Measurements from ENCODE around the gene WRNIP1.
"Not testable (repeated sequence)": the region's sequence is repeated elsewhere in the genome, so short reads cannot be mapped to it uniquely, and the experiment has no call there.

The WRNIP1 gene

GRCh38 chr6:2741756-2742155 lies 23.4 kb upstream of the WRNIP1 start:
- no peak for DNase-seq

DNA sequence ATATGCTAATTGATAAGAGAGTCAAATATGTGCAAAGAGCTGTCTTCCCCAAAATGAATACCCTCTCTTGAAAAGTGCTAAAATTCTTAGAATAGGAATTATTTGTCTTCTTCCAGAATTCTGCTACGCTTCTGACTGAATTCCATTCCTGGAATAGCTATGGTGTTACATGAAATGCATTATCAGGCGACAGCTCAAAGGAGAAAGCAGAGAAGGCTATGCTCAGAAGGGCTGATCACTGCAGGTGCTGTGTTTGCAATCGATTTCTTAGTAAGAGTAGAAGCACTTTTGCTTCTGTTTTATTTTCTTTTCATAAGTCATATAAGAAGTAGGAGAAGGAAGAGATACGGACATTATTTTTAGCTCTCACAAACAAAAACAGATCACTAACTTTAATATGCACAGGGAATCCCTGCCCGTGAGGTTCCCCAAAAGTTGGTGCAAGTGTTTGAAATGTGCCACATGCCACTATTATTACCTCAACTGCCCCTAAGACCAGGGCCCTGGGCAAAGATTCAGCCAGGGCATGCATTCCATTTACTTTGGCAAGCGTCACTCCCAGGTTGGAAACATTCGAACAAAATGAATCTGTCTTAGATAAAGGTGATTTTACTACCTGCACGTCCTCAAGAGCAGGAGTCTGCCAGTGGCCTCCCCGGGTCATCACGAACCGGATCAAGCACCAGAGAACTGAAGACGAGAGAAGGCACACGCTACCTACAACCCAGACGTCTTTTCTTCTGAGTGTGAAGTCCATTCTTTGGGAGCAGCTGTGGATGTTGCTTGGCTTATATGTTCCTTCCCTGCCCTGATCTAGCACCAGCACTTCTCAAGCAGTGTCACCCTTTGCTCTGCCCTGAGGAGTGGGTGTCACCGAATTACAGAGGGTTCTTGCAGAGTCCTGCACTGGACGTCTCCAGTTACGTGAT lies 21.6 kb upstream of the WRNIP1 start:
- DNase-seq: no peak

DNA sequence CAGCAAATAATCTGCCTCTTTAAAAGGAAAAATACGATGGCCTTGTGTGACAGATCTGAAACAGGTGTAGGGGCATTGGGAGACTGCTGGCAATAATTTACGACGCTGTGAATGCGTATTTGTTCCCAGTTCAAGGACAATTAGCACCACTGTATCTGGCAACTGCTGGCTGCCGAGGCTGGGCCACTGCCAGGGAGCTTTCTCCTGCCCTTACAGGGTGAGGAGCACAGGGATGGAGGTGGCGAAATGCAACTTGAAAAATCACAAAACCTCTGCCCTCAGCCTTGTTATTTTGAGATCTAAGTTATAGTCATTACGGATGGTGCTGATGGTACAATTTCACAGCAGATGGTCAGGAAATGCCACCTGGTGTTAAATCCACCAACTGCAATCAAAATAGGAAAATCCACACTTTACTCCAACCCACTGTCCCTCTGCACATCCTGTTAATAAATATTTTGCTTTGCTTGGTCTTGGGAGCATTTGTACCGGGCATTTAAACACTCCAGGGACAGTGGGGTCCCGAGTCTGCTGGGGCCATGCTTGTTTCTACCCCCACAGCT lies 20.9 kb upstream of the WRNIP1 start:
- no peak for DNase-seq

DNA sequence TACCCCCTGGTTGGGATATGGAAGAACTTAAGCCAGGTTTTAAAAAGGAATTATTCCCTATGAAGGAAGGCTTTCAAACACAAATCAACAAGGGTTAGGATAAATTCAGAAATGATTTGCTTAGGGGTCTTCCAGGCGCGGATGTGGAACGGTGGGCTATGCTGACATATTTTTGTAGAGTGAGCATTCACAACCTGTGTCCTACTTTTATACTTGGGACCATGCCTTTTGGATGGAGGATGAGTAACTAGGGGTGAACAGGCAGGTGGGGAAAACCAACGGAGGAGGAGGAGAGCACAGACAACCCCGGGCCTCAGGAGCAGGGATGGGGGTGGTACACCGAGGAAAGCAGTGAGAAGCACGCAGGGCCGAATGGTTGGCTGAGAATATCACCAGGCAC lies 20.4 kb upstream of the WRNIP1 start:
- no peak for DNase-seq

GRCh38 chr6:2745246-2745645 lies 19.9 kb upstream of the WRNIP1 start:
- no peak for DNase-seq

DNA sequence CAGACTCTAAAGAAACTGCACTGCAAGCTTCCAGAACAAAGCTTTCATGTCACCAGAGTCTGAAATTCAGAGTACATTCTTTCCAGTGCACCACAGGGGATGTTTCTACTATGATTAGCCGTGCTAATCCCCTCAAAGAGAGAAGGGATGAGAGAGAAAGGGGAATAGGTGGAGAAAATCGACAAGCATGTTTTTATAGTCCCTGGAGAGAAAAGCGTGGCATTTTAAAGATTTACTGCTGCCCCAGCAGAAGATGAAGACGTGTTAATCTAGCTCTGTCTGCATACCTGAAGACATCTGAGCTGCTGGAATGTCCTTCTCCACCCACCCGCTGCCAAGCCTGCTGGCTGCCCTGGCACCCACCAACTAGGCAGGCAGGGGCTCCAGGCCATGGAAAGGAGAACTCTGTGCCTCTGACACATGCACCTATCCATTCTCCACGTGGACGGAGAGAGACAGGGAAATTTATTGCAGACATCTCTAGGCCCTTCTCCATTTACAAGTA lies 18.6 kb upstream of the WRNIP1 start:
- DNase-seq: no peak

GRCh38 chr6:2748183-2748582 lies 17.0 kb upstream of the WRNIP1 start:
- DNase-seq: no peak

DNA sequence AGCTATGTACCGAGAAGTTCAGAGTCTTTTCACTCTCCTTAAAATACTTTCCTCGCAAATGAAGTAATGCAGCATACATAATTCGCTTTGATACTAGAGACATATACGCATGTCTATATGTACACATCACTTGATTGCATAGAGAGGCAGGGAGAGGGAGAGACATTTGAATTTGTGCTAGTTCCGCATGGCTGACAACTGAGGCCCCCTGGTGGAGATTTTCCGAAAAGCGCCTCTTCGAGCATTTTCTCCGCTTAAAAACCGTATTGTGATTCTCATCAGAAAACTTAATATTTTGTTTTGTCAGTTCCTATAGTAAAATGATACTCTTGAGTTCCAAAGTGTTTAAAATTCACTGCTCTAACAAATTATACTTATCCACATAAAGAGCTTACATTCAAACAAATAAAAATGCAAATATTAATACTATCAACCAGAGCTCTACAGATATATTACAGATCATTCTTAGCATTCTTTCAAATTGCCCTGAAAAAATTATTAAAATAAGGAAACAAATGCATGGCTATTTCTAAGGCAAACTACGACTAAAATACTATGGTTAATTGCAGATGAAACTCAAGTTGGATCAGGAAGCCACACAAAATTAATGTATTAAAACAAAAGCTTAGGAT lies 15.1 kb upstream of the WRNIP1 start:
- DNase-seq: no peak

- DNase-seq: no peak
Observed at GRCh38 chr6:2750832-2751231, 14.4 kb upstream of the WRNIP1 start, which contains the start of gene MYLK4. Gene MYLK4, minus strand, starts transcription at chr6:2750922. Its CDS starts 1,628 bp downstream, at chr6:2749294.

DNA sequence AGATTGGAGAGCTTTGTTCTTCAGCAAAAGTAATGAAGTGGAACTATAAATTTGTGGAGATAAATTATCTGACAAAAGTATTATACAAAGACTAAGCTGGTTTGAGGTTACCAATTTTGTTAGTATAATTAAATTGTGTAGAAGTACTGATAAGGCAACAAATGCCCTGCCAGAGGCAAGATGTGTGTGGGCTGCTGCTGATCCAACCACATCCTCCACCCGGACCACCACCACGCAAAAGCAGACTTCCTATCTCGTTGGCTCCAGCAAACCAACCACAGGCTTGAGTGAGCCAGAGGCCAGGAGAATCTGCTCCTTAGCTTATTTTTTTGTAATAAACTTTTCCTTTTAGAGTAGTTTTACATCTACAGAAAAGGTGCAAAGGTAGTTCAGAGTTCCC lies 13.3 kb upstream of the WRNIP1 start:
- no peak for DNase-seq

- DNase-seq: no peak
Observed at GRCh38 chr6:2752477-2753109, 12.6 kb upstream of the WRNIP1 start.

DNA sequence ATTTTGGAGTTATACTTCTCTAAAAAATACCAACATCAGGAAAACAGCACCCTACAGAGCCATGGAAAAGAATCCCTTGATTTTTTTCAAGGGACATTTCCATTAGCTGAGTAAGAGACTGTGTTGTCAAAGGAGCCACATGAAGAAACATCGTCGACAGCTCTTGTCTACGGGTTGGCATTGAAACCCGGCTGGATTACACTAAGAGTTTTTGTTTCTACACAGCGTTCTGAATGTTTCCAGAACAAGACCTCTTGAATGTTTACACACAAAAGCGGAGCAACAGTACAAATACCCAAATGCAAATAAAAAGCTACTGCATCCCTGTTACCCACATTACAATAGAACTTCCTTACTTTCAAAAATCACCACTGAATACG lies 12.1 kb upstream of the WRNIP1 start:
- DNase-seq: no peak

DNA sequence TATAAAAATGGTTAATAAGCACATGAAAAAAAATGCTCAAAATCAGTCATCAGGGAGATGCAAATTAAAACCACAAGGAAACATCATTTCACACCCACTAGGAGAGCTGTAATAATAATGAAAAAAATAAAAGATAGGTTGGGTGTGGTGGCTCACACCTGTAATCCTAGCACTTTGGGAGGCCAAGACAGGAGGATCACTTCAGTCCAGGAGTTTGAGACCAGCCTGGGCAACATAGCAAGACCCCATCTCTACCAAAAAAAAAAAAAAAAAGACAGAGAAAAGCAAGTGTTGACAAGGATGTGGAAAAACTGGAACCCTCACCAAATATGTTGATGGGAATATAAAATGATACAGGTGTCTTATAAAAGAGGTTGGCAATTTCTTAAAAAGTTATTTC lies 11.4 kb upstream of the WRNIP1 start:
- DNase-seq: no peak

DNA sequence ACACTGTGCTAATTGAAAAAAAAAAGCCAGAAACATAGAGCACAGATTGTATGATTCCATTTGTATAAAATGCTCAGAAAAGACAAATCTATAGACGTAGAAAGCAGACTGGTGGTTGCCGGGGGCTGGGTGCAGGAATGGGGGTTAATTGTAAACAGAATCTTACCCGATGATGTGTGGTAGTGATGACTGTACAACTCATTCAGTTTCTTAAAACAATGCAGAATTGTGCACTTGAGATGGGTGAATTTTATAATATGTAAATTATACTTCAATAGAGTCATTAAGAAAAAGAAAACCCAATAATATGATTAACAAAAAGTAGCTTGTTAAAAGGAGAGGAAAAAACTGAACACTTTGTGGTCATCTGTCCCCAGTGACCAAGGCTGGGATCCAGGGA lies 10.8 kb upstream of the WRNIP1 start:
- DNase-seq: no peak

GRCh38 chr6:2754911-2755310 lies 10.3 kb upstream of the WRNIP1 start:
- DNase-seq: no peak

DNA sequence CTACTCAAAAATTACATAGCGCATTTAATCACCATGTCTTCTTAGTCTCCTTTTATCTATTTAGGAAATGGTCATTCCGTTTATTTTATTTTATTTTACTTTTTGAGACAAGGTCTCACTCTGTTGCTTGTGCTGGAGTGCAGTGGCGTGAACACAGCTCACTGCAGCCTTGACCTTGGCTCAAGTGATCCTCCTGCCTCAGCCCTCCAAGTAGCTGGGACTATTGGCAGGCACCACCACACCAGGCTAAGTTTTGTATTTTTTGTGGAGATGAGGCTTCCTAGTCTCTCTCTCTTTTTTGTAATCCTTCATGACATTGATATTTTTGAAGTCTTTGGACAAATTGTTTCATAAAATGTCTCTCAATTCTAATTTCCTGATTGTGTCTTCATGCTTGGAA lies 9.7 kb upstream of the WRNIP1 start:
- no peak for DNase-seq

DNA sequence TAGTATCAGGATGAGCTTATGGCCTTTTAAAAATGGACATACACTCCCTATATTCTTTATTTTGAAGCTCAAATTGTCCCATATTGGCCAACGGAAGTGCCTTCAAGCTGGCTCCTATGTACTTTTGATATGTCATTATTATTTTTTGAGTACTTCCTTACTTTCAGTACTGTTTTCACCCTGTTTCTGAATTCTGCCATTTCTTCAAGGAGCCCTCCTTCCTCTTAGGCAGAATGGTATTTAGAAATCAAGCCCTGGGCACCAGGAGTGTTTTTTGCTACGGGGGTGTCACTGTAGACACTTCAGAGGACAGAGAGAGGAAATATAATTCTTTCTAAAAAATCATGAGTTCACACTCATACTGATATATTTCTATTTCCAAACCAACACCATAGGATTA lies 9.0 kb upstream of the WRNIP1 start:
- no peak for DNase-seq

DNA sequence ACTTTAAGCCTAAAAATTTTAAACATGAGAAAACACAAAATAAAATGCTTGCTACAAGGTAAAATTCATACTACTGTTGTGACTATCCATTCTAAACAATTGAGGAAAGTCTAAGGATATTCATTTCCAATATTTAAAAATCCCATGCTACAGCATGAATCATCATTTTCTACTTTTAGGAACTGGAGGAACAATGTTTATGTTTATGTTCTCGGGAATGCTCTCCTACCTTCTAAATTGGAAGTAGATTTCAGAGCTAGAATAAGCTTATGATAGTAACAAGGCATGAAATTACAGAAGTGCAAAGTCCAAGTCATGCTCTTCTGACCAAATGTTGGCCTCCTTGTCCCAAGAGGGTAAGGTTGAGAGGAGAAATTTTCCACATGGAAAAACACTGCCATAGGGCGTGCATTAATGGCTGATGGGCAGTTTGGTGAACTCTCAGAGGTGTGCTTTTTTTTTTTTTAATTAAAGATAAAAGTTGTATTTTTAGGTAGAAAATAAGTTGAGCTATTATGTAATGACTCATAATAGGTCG lies 8.4 kb upstream of the WRNIP1 start:
- DNase-seq: no peak

DNA sequence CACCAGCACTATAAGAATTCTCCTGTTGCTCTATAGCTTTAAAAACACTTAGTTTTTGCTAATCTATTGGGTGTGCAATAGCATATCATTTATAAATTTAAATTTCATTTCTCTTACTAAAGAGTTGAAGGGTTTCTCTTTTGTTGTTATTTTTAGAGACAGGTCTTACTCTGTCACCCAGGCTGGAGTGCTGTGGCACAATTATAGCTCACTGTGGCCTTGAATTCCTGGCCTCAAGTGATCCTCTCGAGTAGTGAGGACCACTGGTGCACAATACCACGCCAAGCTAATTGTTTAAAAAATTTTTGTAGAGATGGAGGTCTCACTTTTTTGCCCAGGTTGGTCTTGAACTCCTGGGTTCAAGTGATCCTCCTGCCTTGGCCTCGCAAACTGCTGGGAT lies 6.2 kb upstream of the WRNIP1 start:
- no peak for DNase-seq

DNA sequence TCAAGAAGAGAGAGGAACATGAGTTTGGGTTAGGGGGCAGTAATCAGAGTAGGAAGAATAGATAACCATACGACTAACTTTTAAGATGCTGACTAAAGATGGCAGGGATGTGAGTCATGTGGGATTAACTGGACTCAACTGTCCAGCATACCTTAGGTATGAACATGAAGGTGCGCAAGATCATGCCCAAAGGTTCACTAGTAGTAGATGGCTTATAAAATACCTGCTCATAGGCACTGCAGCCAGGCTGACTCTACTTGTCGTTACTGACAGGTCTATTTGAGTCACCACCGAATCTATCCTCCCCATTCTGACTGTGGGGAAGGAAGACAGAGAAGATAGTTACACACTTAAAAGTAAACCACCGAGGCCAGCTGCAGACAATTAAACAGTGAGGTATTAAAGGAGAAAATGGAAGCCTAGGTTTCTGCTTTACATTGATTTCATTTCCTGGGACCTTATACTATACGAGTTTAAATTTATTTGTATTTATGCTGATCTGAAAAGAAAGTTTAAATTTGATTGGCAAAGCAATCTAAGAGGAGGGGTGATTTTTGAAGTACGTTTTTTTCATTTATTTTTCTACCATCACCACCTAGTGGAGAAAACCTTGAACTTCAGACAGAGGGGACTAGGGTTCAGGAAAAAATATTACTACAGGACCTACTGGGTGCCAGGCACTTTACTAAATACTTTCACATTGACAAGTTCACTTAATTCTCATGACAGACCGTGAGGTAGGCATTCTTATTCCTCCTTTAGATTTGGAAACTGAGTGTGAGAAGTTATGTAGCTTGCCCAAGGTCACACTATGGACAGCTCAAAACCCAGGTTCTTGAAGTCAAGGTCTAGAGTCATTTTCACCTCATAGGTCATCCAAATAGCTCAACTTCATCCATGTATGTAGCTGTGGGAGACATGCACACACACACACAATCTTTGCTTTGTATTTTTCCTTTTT lies 4.0 kb upstream of the WRNIP1 start:
- DNase-seq: no peak

GRCh38 chr6:2762868-2763267 lies 2.3 kb upstream of the WRNIP1 start:
- not testable (repeated sequence) for DNase-seq

DNA sequence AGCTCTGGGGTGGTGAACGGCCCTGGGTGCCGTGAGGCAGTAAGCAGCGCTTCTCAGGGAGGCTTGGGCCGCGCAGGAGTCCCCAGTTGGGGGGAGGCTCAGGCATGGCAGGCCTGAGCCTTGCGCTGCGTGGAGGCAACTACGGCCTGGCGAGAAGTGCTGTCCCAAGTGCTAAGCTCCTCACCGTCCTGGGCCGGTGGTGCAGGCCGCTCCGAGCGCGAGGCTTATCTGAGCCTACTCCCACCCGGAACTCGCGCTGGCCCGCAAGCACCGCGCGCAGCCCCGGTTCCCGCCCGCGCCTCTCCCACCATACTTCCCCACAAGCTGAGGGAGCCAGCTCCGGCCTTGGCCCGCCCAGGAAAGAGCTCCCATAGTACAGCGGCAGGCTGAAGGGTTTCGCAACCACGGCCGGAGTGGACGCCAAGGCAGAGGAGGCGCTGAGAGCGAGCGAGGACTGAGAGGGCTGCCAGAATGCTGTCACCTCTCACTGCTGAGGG lies 1.8 kb upstream of the WRNIP1 start:
- no peak for DNase-seq
